Uterus (tissue), 2 donors: ENCODE measurements around the gene POLR2C.

Experiments used
- POLR2A ChIP-seq, 2 donors: fragments of 450-650 bp; IDR thresholded peaks; one replicate each; pipeline ENCODE4 v1.6.1; 2016; ENCODE audit warnings: antibody characterized with exemption in 2 of 2, mild to moderate bottlenecking in 1 of 2, moderate library complexity in 1 of 2
- TF ChIP-seq, protein P1 (sequence below), 4 experiments: fragments of 200-600 bp in 2 of 4; fragments of 450-650 bp in 2 of 4; sonication (generic) in 2 of 4; IDR thresholded peaks; one replicate each; pipeline ENCODE4 v1.5.1; 2016 to 2019; ENCODE audit warnings: antibody characterized with exemption in 4 of 4, mild to moderate bottlenecking in 2 of 4, moderate library complexity in 1 of 4

DNA sequence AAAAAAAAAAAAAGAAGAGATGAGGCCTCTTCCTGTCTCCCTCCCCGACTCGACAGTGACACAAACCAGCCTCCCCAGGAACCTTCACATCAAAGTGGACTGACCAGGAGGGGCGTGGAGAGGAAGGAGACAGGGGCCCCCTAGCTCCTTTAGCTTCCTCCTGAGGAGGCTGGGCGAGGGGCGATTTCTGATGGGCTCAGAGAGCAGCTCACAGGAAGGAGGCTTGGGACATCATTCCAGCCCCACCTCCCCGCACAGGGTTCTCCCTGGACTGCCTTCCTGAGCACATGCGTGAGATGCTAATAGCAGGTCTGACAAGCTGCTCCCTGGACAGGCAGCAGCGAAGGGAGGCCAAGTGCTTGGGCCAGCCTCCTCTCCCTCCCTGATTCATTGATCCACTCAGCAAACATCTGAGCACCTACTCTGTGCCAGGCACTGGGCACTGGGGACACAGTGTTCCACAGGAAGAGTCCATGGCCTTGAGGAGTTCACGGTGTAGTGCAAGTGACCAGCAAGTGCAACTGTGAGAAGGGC is 38.2 kb downstream of the POLR2C start:
- no peak for TF ChIP-seq POLR2A (IDR thresholded peaks at IDR 0.05)
- TF ChIP-seq, protein P1, sequence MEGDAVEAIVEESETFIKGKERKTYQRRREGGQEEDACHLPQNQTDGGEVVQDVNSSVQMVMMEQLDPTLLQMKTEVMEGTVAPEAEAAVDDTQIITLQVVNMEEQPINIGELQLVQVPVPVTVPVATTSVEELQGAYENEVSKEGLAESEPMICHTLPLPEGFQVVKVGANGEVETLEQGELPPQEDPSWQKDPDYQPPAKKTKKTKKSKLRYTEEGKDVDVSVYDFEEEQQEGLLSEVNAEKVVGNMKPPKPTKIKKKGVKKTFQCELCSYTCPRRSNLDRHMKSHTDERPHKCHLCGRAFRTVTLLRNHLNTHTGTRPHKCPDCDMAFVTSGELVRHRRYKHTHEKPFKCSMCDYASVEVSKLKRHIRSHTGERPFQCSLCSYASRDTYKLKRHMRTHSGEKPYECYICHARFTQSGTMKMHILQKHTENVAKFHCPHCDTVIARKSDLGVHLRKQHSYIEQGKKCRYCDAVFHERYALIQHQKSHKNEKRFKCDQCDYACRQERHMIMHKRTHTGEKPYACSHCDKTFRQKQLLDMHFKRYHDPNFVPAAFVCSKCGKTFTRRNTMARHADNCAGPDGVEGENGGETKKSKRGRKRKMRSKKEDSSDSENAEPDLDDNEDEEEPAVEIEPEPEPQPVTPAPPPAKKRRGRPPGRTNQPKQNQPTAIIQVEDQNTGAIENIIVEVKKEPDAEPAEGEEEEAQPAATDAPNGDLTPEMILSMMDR (IDR thresholded peaks at IDR 0.05): no peak
